ENCODE data around the gene CLEC4D.
"Not testable (repeated sequence)": the region's sequence is repeated elsewhere in the genome, so short reads cannot be mapped to it uniquely, and the experiment has no call there.

CLEC4D gene

GRCh38 chr12:8532045-8532444, 18.7 kb downstream of the CLEC4D start:
- DNase-seq (ENCODE audit: low read depth): no peak

GRCh38 chr12:8537820-8538219, 24.5 kb downstream of the CLEC4D start:
- DNase-seq (ENCODE audit: low read depth): not testable (repeated sequence)

- DNase-seq (ENCODE audit: low read depth): not testable (repeated sequence)
These were observed 27.5 kb downstream of the CLEC4D start, which contains the start of gene CLEC4E for GRCh38 chr12:8540831-8541230. Gene CLEC4E, minus strand, starts transcription at chr12:8540905. Its CDS starts 108 bp downstream, at chr12:8540797.

- no peak for DNase-seq (ENCODE audit: low read depth)
These were observed 28.3 kb downstream of the CLEC4D start for GRCh38 chr12:8541562-8541961.

- DNase-seq (ENCODE audit: low read depth): peak; percentile 57
These were observed 31.0 kb downstream of the CLEC4D start for GRCh38 chr12:8544295-8544694.

- no peak for DNase-seq (ENCODE audit: low read depth)
These were observed 33.3 kb downstream of the CLEC4D start for GRCh38 chr12:8546591-8546990.

GRCh38 chr12:8547645-8548044, 34.3 kb downstream of the CLEC4D start:
- DNase-seq (ENCODE audit: low read depth): no peak

- DNase-seq (ENCODE audit: low read depth): no peak
These were observed 34.9 kb downstream of the CLEC4D start for GRCh38 chr12:8548192-8548591.

- no peak for DNase-seq (ENCODE audit: low read depth)
These were observed 36.1 kb downstream of the CLEC4D start for GRCh38 chr12:8549381-8549780.

- no peak for DNase-seq (ENCODE audit: low read depth)
These were observed 39.9 kb downstream of the CLEC4D start for GRCh38 chr12:8553088-8553627.

GRCh38 chr12:8554451-8555195, 41.3 kb downstream of the CLEC4D start:
- no peak for DNase-seq (ENCODE audit: low read depth)

GRCh38 chr12:8556531-8557097, 43.3 kb downstream of the CLEC4D start:
- no peak for DNase-seq (ENCODE audit: low read depth)

GRCh38 chr12:8559676-8560075, 46.4 kb downstream of the CLEC4D start:
- no peak for DNase-seq (ENCODE audit: low read depth)

GRCh38 chr12:8561011-8561410, 47.7 kb downstream of the CLEC4D start:
- no peak for DNase-seq (ENCODE audit: low read depth)

GRCh38 chr12:8562310-8562709, 49.0 kb downstream of the CLEC4D start:
- DNase-seq (ENCODE audit: low read depth): no peak

- DNase-seq (ENCODE audit: low read depth): no peak
These were observed 50.1 kb downstream of the CLEC4D start for GRCh38 chr12:8563356-8563755.

GRCh38 chr12:8564656-8565055, 51.4 kb downstream of the CLEC4D start:
- DNase-seq (ENCODE audit: low read depth): no peak

GRCh38 chr12:8566052-8566451, 52.7 kb downstream of the CLEC4D start:
- not testable (repeated sequence) for DNase-seq (ENCODE audit: low read depth)

- DNase-seq (ENCODE audit: low read depth): no peak
These were observed 53.2 kb downstream of the CLEC4D start for GRCh38 chr12:8566525-8566924.

All from stimulated activated CD4-positive, alpha-beta T cell treated with anti-CD3 and anti-CD28 coated beads, Interleukin-2, amount 100 ng/mL, for 4 hours (primary cell).